ENCODE measurements around the gene ZER1. TPM values are rescaled to one million over a fixed set of nuclear protein-coding genes. Genes with fewer than 3 reads are reported as not detected.

Gene ZER1
- total RNA-seq: 44.7 TPM
- polyA plus RNA-seq: 10 to 100 TPM; 31.9 to 44.2 (median 37.1) TPM

GRCh38 chr9:128771745-128772519 lies at the start of gene ZER1:
Gene ZER1, minus strand, starts transcription at chr9:128771927. Its CDS starts 16,362 bp downstream, at chr9:128755565.
- Mint-ChIP-seq H3K36me3 (peaks cover 8% of the 10 kb centered on the region), H3K4me1 (peaks cover 12 to 46% (median 24%) of the 10 kb centered on the region in 4 donors), H3K27ac (peak within 1 kb of the TSS; percentile 94 to 99 (median 98)), H3K4me3 (peak within 1 kb of the TSS; percentile 96 to 98 (median 98)), H3K27me3 (no peaks in the 10 kb centered on the region), H3K9me3 (peaks cover 0 to 2% (median 0%) of the 10 kb centered on the region in 7 donors)
- peaks cover 6% of the 10 kb centered on the region for H3K36me3 ChIP-seq (ENCODE audit: control insufficient read depth, insufficient read depth, low read length)
- peak within 1 kb of the TSS; percentile 81 for H3K4me3 ChIP-seq (ENCODE audit: low read depth, low read length)
- no peaks in the 10 kb centered on the region for H3K27me3 ChIP-seq (ENCODE audit: control insufficient read depth, insufficient read depth, low read length)
- DNase-seq (peak; percentile 89 to 96 (median 94)), ATAC-seq (ENCODE audit: low read depth in 2 of 2) (peak; percentile 93 to 94)
- peaks cover 0 to 7% of the 10 kb centered on the region in 2 experiments for H3K9me3 ChIP-seq (ENCODE audit: control insufficient read depth in 2 of 2, low read length in 2 of 2)
- peaks cover 24% of the 10 kb centered on the region for H3K4me1 ChIP-seq (ENCODE audit: control insufficient read depth, insufficient read depth, low read length, poor library complexity, severe bottlenecking)
- peak within 1 kb of the TSS; percentile 85 for H3K27ac ChIP-seq (ENCODE audit: insufficient read depth, low read length, poor library complexity, severe bottlenecking)

- H3K36me3 ChIP-seq (ENCODE audit: control insufficient read depth, insufficient read depth, low read length): peaks cover 30% of the 10 kb centered on the region
- Mint-ChIP-seq H3K9me3 (no peaks in the 10 kb centered on the region), H3K36me3 (peaks cover 13% of the 10 kb centered on the region), H3K4me1 (peaks cover 3 to 24% (median 11%) of the 10 kb centered on the region in 4 donors), H3K4me3 (peak overlapping the region; percentile 50 to 89 (median 79)), H3K27ac (no peak overlapping the region), H3K27me3 (peaks cover 4% of the 10 kb centered on the region)
- H3K27ac ChIP-seq (ENCODE audit: insufficient read depth, low read length, poor library complexity, severe bottlenecking): no peak overlapping the region
- no peaks in the 10 kb centered on the region for H3K9me3 ChIP-seq (ENCODE audit: control insufficient read depth in 2 of 2, low read length in 2 of 2)
- H3K4me3 ChIP-seq (ENCODE audit: low read depth, low read length): no peak overlapping the region
- no peaks in the 10 kb centered on the region for H3K27me3 ChIP-seq (ENCODE audit: control insufficient read depth, insufficient read depth, low read length)
- H3K4me1 ChIP-seq (ENCODE audit: control insufficient read depth, insufficient read depth, low read length, poor library complexity, severe bottlenecking): peaks cover 15% of the 10 kb centered on the region
- DNase-seq (no peak), ATAC-seq (ENCODE audit: low read depth in 2 of 2) (no peak)
Observed at GRCh38 chr9:128820665-128821583, 49.2 kb upstream of the ZER1 start.

- H3K4me3 Mint-ChIP-seq: peak overlapping the region; percentile 72 to 95 (median 86)
Observed at GRCh38 chr9:128819716-128820664, 48.3 kb upstream of the ZER1 start.

DNA sequence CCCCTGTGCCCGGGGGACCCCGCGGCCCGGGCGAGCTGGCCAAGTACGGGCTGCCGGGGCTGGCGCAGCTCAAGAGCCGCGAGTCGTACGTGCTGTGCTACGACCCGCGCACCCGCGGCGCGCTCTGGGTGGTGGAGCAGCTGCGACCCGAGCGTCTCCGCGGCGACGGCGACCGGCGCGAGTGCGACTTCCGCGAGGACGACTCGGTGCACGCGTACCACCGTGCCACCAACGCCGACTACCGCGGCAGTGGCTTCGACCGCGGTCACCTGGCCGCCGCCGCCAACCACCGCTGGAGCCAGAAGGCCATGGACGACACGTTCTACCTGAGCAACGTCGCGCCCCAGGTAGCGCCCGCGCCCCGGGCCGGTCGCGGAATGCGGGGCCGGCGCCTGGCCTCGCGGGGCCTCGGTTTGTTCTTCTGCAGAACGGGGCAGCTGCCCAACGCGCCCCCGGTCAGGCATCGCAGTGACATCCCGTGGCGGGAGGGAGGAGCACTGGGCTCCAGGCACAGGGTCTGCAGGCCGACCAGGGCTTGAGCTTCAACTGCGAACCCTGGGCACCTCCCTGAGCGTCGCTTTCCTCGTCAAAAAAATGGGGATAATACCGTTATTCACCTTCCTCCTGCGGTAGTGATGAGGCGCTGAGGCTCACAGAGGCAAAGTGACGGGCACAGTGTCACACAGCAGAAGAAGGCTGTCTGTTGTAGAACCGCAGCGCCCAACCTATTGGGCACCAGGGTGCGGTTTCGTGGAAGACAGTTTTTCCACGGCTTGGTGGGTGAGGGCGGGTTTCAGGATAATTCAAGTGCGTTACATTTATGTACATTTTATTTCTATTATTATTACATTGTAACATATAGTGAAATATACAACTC lies 47.4 kb upstream of the ZER1 start:
- Histone ChIP-seq H3K4me3 (ENCODE audit: low read depth, low read length) (peak overlapping the region; percentile 19), H3K4me1 (ENCODE audit: control insufficient read depth, insufficient read depth, low read length, poor library complexity, severe bottlenecking) (peaks cover 15% of the 10 kb centered on the region), H3K27me3 (ENCODE audit: control insufficient read depth, insufficient read depth, low read length) (no peaks in the 10 kb centered on the region), H3K36me3 (ENCODE audit: control insufficient read depth, insufficient read depth, low read length) (peaks cover 14% of the 10 kb centered on the region), H3K27ac (ENCODE audit: insufficient read depth, low read length, poor library complexity, severe bottlenecking) (peak overlapping the region; percentile 14), H3K9me3 (ENCODE audit: control insufficient read depth in 2 of 2, low read length in 2 of 2) (no peaks in the 10 kb centered on the region)
- peak overlapping the region in 1 of 3 donors; percentile 88 for H3K27ac Mint-ChIP-seq
- ATAC-seq (ENCODE audit: low read depth in 2 of 2) (peak; percentile 40), DNase-seq (peak; percentile 31 to 57 (median 38))
- H3K27me3 Mint-ChIP-seq: peaks cover 4% of the 10 kb centered on the region
- H3K4me3 Mint-ChIP-seq: peak overlapping the region; percentile 86 to 95 (median 88)
- peaks cover 3% of the 10 kb centered on the region for H3K36me3 Mint-ChIP-seq
- H3K4me1 Mint-ChIP-seq: peaks cover 3 to 26% (median 11%) of the 10 kb centered on the region in 4 donors
- H3K9me3 Mint-ChIP-seq: no peaks in the 10 kb centered on the region

More at GRCh38 chr9:128819716-128820664, 48.3 kb upstream of the ZER1 start:
- H3K4me1 ChIP-seq (ENCODE audit: control insufficient read depth, insufficient read depth, low read length, poor library complexity, severe bottlenecking): peaks cover 15% of the 10 kb centered on the region
- no peak for DNase-seq
- Mint-ChIP-seq H3K9me3 (no peaks in the 10 kb centered on the region), H3K4me1 (peaks cover 3 to 26% (median 11%) of the 10 kb centered on the region in 4 donors), H3K27me3 (peaks cover 4% of the 10 kb centered on the region), H3K27ac (no peak overlapping the region), H3K36me3 (peaks cover 8% of the 10 kb centered on the region)
- peak overlapping the region; percentile 19 for H3K4me3 ChIP-seq (ENCODE audit: low read depth, low read length)
- H3K9me3 ChIP-seq (ENCODE audit: control insufficient read depth in 2 of 2, low read length in 2 of 2): no peaks in the 10 kb centered on the region
- H3K27me3 ChIP-seq (ENCODE audit: control insufficient read depth, insufficient read depth, low read length): no peaks in the 10 kb centered on the region
- H3K27ac ChIP-seq (ENCODE audit: insufficient read depth, low read length, poor library complexity, severe bottlenecking): no peak overlapping the region
- ATAC-seq (ENCODE audit: low read depth in 2 of 2): no peak
- peaks cover 23% of the 10 kb centered on the region for H3K36me3 ChIP-seq (ENCODE audit: control insufficient read depth, insufficient read depth, low read length)

DNA sequence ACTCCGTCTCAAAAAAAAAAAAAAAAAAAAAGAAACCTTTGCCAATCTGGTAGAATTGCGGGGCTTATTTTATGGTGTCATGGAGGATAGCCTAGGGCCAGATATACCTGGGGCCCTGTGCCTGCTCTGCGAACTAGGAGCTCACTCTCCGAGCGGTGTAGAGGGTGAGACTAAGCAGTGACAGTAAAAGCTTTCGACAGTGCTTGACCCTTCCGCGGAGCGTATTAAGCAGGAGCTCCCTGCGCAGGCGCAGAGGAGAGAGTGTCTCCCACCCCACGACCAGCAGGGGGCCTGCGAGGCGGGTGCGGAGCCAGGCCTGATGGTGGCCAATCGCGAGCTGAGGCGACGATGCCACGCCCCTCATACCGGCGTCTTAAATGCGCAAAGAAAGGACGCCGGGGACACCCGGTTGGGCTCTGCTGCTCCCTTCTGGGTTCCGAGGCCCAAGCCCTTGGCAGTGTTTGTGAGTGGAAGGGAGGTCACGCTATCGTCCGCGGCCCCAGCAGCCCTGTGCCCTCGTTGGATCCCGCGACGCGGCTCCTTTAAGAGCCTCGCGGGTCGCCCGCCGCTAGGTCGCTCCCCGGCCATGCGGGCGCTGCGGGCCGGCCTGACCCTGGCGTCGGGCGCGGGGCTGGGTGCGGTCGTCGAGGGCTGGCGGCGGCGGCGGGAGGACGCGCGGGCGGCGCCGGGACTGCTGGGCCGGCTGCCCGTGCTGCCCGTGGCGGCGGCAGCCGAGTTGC lies 46.5 kb upstream of the ZER1 start, which contains the start of gene ENDOG:
TSS of gene ENDOG (plus strand) at position 402 of the 740 bp plus-strand sequence. CDS start at position 587, 185 bp downstream.
- Mint-ChIP-seq H3K36me3 (peaks cover 3% of the 10 kb centered on the region), H3K4me3 (peak within 1 kb of the TSS; percentile 90 to 97 (median 94)), H3K9me3 (no peaks in the 10 kb centered on the region), H3K27ac (peak within 1 kb of the TSS; percentile 91 to 93 (median 93)), H3K27me3 (peaks cover 4% of the 10 kb centered on the region), H3K4me1 (peaks cover 3 to 26% (median 11%) of the 10 kb centered on the region in 4 donors)
- peak within 1 kb of the TSS; percentile 69 for H3K27ac ChIP-seq (ENCODE audit: insufficient read depth, low read length, poor library complexity, severe bottlenecking)
- ATAC-seq (ENCODE audit: low read depth in 2 of 2) (peak; percentile 94 to 95), DNase-seq (peak; percentile 96 to 97 (median 96))
- no peaks in the 10 kb centered on the region for H3K9me3 ChIP-seq (ENCODE audit: control insufficient read depth in 2 of 2, low read length in 2 of 2)
- no peaks in the 10 kb centered on the region for H3K27me3 ChIP-seq (ENCODE audit: control insufficient read depth, insufficient read depth, low read length)
- H3K36me3 ChIP-seq (ENCODE audit: control insufficient read depth, insufficient read depth, low read length): peaks cover 13% of the 10 kb centered on the region
- peaks cover 15% of the 10 kb centered on the region for H3K4me1 ChIP-seq (ENCODE audit: control insufficient read depth, insufficient read depth, low read length, poor library complexity, severe bottlenecking)
- peak within 1 kb of the TSS; percentile 88 for H3K4me3 ChIP-seq (ENCODE audit: low read depth, low read length)

DNA sequence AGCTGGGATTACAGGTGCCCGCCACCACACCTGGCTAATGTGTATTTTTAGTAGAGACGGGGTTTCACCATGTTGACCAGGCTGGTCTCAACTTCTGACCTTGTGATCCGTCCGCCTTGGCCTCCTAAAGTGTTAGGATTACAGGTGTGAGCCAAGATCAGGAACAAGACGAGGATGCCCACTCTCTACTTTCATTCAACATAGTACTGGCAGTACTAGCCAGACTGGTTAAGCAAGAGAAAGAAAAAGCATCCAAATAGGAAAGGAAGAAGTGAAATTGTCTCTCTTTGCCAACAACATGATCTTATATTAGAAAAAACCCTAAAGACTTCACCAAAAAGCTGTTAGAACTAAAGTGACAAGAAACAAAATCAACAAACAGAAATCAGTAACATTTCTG lies 39.1 kb upstream of the ZER1 start:
- H3K27me3 Mint-ChIP-seq: no peaks in the 10 kb centered on the region
- H3K27me3 ChIP-seq (ENCODE audit: control insufficient read depth, insufficient read depth, low read length): no peaks in the 10 kb centered on the region
- H3K4me1 ChIP-seq (ENCODE audit: control insufficient read depth, insufficient read depth, low read length, poor library complexity, severe bottlenecking): no peaks in the 10 kb centered on the region
- DNase-seq (no peak), ATAC-seq (ENCODE audit: low read depth in 2 of 2) (no peak)
- peaks cover 22% of the 10 kb centered on the region for H3K36me3 ChIP-seq (ENCODE audit: control insufficient read depth, insufficient read depth, low read length)
- peak overlapping the region in 1 of 3 donors; percentile 29 for H3K27ac Mint-ChIP-seq
- no peak overlapping the region for H3K4me3 ChIP-seq (ENCODE audit: low read depth, low read length)
- no peaks in the 10 kb centered on the region for H3K9me3 ChIP-seq (ENCODE audit: control insufficient read depth in 2 of 2, low read length in 2 of 2)
- peaks cover 4% of the 10 kb centered on the region for H3K36me3 Mint-ChIP-seq
- no peaks in the 10 kb centered on the region for H3K9me3 Mint-ChIP-seq
- peak overlapping the region in 1 of 4 donors; percentile 7 for H3K4me3 Mint-ChIP-seq
- H3K27ac ChIP-seq (ENCODE audit: insufficient read depth, low read length, poor library complexity, severe bottlenecking): no peak overlapping the region
- H3K4me1 Mint-ChIP-seq: peaks cover 0 to 3% (median 0%) of the 10 kb centered on the region in 4 donors

Data from CD4-positive, CD25-positive, alpha-beta regulatory T cell (primary cell).